Cardiac fibroblast (primary cell): ENCODE measurements around the gene NFKBIA.
"Not testable (repeated sequence)": the region's sequence is repeated elsewhere in the genome, so short reads cannot be mapped to it uniquely, and the experiment has no call there.

Experiments
- DNase-seq, 2 donors: peaks; one replicate each; pipeline versions ENCODE4 v3.0.0 to v3.0.0-alpha.2; 2010; ENCODE audit warnings: low read depth in 2 of 2
- H3K4me3 ChIP-seq, 2 donors: replicated peaks in 1 of 2; 1 replicate in 1 of 2; 2 replicates in 1 of 2; pipeline ENCODE4 v1.5.1; 2011; ENCODE audit warnings: low read depth in 2 of 2, low read length in 2 of 2, mild to moderate bottlenecking in 2 of 2, moderate library complexity in 1 of 2
- CTCF ChIP-seq: IDR thresholded peaks from one replicate; pipeline ENCODE4 v1.5.1; 2011; ENCODE audit warnings: low read depth, mild to moderate bottlenecking, low read length, inconsistent platforms

Gene NFKBIA

GRCh38 chr14:35386673-35387125, 17.9 kb downstream of the NFKBIA start:
- no peak overlapping the region for H3K4me3 ChIP-seq
- TF ChIP-seq CTCF, result no peak
- no peak for DNase-seq

GRCh38 chr14:35385042-35385839, 19.3 kb downstream of the NFKBIA start:
- peak; percentile 90 to 94 for DNase-seq
- no peak overlapping the region for H3K4me3 ChIP-seq
- TF ChIP-seq CTCF, result no peak

GRCh38 chr14:35384455-35385041, 20.0 kb downstream of the NFKBIA start:
- no peak overlapping the region for H3K4me3 ChIP-seq
- peak; percentile 59 for TF ChIP-seq CTCF
- peak; percentile 96 to 97 for DNase-seq

GRCh38 chr14:35383569-35384454, 20.7 kb downstream of the NFKBIA start:
- H3K4me3 ChIP-seq, result no peak overlapping the region
- no peak for DNase-seq
- TF ChIP-seq CTCF, result no peak

- no peak for DNase-seq
- no peak overlapping the region for H3K4me3 ChIP-seq
- no peak for TF ChIP-seq CTCF
Measured at GRCh38 chr14:35380794-35381193, 23.8 kb downstream of the NFKBIA start.

- H3K4me3 ChIP-seq, DNase-seq: not testable (repeated sequence)
Measured at GRCh38 chr14:35379234-35379933, 25.2 kb downstream of the NFKBIA start.
